MM.1S (cell line): ENCODE measurements around the gene NLGN1.

Experiments used
- DNase-seq: peaks from one replicate; pipeline ENCODE4 v3.0.0-alpha.2; 2015
- H2AFZ ChIP-seq: fragments of 300-600 bp; sonication (generic); 2 replicates; pipeline ENCODE4 v1.6.0; 2016; ENCODE audit warnings: antibody characterized with exemption, low read length
- H3F3A ChIP-seq: fragments of 300-600 bp; sonication (generic); 2 replicates; pipeline ENCODE4 v1.6.1; 2016; ENCODE audit warnings: mild to moderate bottlenecking, antibody characterized with exemption, low read length, moderate library complexity, mixed read lengths; ENCODE audit not compliant: insufficient read depth
- H3K27ac ChIP-seq: fragments of 300-600 bp; sonication (generic); 2 replicates; pipeline ENCODE4 v1.5.1; 2016; ENCODE audit warnings: mild to moderate bottlenecking, low read length
- H3K27me3 ChIP-seq: fragments of 300-600 bp; sonication (generic); replicated peaks from 2 replicates; pipeline ENCODE4 v1.6.0; 2016; ENCODE audit warnings: low read length; ENCODE audit not compliant: insufficient read depth
- H3K36me3 ChIP-seq: fragments of 300-600 bp; sonication (generic); replicated peaks from 2 replicates; pipeline ENCODE4 v1.6.1; 2016; ENCODE audit warnings: mild to moderate bottlenecking, low read length, mixed read lengths; ENCODE audit not compliant: insufficient read depth
- H3K4me1 ChIP-seq: fragments of 300-600 bp; sonication (generic); 2 replicates; pipeline ENCODE4 v1.6.1; 2016; ENCODE audit warnings: low read length, mixed read lengths
- H3K4me2 ChIP-seq: fragments of 300-600 bp; sonication (generic); 2 replicates; pipeline ENCODE4 v1.6.0; 2016; ENCODE audit warnings: low read depth, low read length
- H3K4me3 ChIP-seq: fragments of 300-600 bp; sonication (generic); 2 replicates; pipeline ENCODE4 v1.5.1; 2016; ENCODE audit warnings: low read length, mixed read lengths
- H3K79me2 ChIP-seq: fragments of 300-600 bp; sonication (generic); 2 replicates; pipeline ENCODE4 v1.6.1; 2016; ENCODE audit warnings: mixed run types, low read length, mixed read lengths
- H3K9ac ChIP-seq: fragments of 300-600 bp; sonication (generic); 2 replicates; pipeline ENCODE4 v1.6.1; 2016; ENCODE audit warnings: low read length, mixed read lengths
- H3K9me2 ChIP-seq: fragments of 300-600 bp; sonication (generic); replicated peaks from 2 replicates; pipeline ENCODE4 v1.6.1; 2016; ENCODE audit warnings: mild to moderate bottlenecking, low read length, mixed read lengths; ENCODE audit not compliant: insufficient read depth
- H3K9me3 ChIP-seq: fragments of 300-600 bp; sonication (generic); replicated peaks from 2 replicates; pipeline ENCODE4 v1.6.1; 2016; ENCODE audit warnings: mild to moderate bottlenecking, low read length, mixed read lengths; ENCODE audit not compliant: insufficient read depth
- H4K20me1 ChIP-seq: fragments of 300-600 bp; sonication (generic); 2 replicates; pipeline ENCODE4 v1.6.1; 2016; ENCODE audit warnings: mild to moderate bottlenecking, low read length, moderate library complexity, mixed read lengths; ENCODE audit not compliant: insufficient read depth
- EZH2 ChIP-seq: fragments of 300-600 bp; sonication (generic); optimal IDR thresholded peaks from 2 replicates; pipeline ENCODE3; 2017; ENCODE audit warnings: low read depth, mild to moderate bottlenecking, antibody characterized with exemption, low read length, mixed read lengths
- EZH2phosphoT487 ChIP-seq: fragments of 300-600 bp; sonication (generic); IDR thresholded peaks from 2 replicates; pipeline ENCODE4 v1.6.1; 2018; ENCODE audit warnings: antibody characterized with exemption, low read length
- TF ChIP-seq, protein P1 (sequence below): fragments of 300-600 bp; sonication (generic); IDR thresholded peaks from 2 replicates; pipeline ENCODE4 v1.5.1; 2016; ENCODE audit warnings: antibody characterized with exemption, low read length, mixed read lengths

The NLGN1 gene

GRCh38 chr3:173399044-173399443, 1.5 kb downstream of the NLGN1 start:
- H3K27ac ChIP-seq = no peak overlapping the region

DNA sequence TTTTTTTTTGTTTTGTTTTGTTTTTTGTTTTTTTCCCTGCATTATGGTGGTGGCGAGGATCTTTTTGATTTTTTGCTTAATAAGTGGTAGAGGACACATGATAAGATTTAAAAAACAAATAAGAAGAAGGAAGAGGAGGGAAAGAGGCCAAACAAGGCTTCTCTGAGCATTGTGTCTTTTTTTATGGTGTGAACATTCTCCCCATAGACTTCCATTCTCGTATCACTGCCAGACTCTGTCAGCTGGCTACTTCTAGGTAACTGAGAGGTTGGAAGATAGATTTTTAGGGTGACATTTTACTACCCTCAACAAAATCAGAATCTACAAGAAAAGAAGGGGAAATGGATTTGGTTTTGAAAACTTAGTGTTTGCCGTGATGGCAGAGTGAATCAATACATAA, 3.8 kb downstream of the NLGN1 start:
- H3K4me2 ChIP-seq = no peak overlapping the region
- TF ChIP-seq, protein P1, sequence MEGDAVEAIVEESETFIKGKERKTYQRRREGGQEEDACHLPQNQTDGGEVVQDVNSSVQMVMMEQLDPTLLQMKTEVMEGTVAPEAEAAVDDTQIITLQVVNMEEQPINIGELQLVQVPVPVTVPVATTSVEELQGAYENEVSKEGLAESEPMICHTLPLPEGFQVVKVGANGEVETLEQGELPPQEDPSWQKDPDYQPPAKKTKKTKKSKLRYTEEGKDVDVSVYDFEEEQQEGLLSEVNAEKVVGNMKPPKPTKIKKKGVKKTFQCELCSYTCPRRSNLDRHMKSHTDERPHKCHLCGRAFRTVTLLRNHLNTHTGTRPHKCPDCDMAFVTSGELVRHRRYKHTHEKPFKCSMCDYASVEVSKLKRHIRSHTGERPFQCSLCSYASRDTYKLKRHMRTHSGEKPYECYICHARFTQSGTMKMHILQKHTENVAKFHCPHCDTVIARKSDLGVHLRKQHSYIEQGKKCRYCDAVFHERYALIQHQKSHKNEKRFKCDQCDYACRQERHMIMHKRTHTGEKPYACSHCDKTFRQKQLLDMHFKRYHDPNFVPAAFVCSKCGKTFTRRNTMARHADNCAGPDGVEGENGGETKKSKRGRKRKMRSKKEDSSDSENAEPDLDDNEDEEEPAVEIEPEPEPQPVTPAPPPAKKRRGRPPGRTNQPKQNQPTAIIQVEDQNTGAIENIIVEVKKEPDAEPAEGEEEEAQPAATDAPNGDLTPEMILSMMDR = no peak
- no peak for TF ChIP-seq EZH2phosphoT487
- TF ChIP-seq EZH2 = no peak

More at GRCh38 chr3:173399044-173399443, 1.5 kb downstream of the NLGN1 start:
- peaks cover 39% of the 10 kb centered on the region for H3F3A ChIP-seq
- no peaks in the 10 kb centered on the region for H3K79me2 ChIP-seq
- H3K9ac ChIP-seq = no peak overlapping the region
- no peak for DNase-seq
- no peak overlapping the region for H3K4me3 ChIP-seq
- no peaks in the 10 kb centered on the region for H3K9me3 ChIP-seq
- H2AFZ ChIP-seq = no peak overlapping the region
- H3K27me3 ChIP-seq = no peaks in the 10 kb centered on the region
- H3K36me3 ChIP-seq = no peaks in the 10 kb centered on the region
- no peak overlapping the region for H3K4me2 ChIP-seq
- H3K9me2 ChIP-seq = no peaks in the 10 kb centered on the region
- TF ChIP-seq EZH2 (no peak), EZH2phosphoT487 (no peak)
- TF ChIP-seq, protein P1 = no peak
- peaks cover 12% of the 10 kb centered on the region for H3K4me1 ChIP-seq
- no peaks in the 10 kb centered on the region for H4K20me1 ChIP-seq

DNA sequence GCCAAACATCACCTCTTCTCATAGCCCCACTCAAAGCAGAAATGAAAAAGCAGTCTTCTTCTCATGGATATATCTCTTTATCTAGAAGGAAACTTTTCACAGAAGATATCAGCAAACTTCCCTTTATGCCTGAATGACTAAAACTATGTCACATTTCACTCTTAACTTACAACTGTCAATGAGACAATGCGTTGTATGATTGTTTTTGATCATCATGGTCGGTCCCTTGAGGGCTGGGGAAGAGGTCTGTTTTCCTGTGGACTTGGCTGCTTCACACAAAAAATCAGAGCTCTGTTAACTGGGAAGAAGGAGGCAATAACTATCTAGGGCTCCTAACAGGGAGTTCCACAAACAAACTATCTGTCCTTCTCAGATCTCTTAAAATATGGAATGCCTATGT, 5.1 kb downstream of the NLGN1 start:
- no peak overlapping the region for H3K9ac ChIP-seq
- H3K27ac ChIP-seq = no peak overlapping the region
- H3F3A ChIP-seq = peaks cover 7% of the 10 kb centered on the region; the same call in 1 of the 2 replicates
- TF ChIP-seq EZH2 (no peak), EZH2phosphoT487 (no peak)
- TF ChIP-seq, protein P1 = no peak
- H3K36me3 ChIP-seq = no peaks in the 10 kb centered on the region
- H4K20me1 ChIP-seq = no peaks in the 10 kb centered on the region
- H3K4me3 ChIP-seq = no peak overlapping the region
- no peak overlapping the region for H3K4me2 ChIP-seq
- no peak overlapping the region for H2AFZ ChIP-seq
- no peaks in the 10 kb centered on the region for H3K9me3 ChIP-seq
- DNase-seq = no peak
- no peaks in the 10 kb centered on the region for H3K79me2 ChIP-seq
- no peaks in the 10 kb centered on the region for H3K9me2 ChIP-seq
- H3K4me1 ChIP-seq = peaks cover 6% of the 10 kb centered on the region
- no peaks in the 10 kb centered on the region for H3K27me3 ChIP-seq

More for the DNA sequence above, 3.8 kb downstream of the NLGN1 start:
- no peaks in the 10 kb centered on the region for H3K36me3 ChIP-seq
- H3K79me2 ChIP-seq = no peaks in the 10 kb centered on the region
- no peak overlapping the region for H3K4me3 ChIP-seq
- H3K27ac ChIP-seq = no peak overlapping the region
- no peaks in the 10 kb centered on the region for H3K27me3 ChIP-seq
- DNase-seq = no peak
- H3K9me3 ChIP-seq = no peaks in the 10 kb centered on the region
- peaks cover 17% of the 10 kb centered on the region for H3F3A ChIP-seq
- no peak overlapping the region for H2AFZ ChIP-seq
- no peak overlapping the region for H3K9ac ChIP-seq
- no peaks in the 10 kb centered on the region for H3K9me2 ChIP-seq
- H3K4me1 ChIP-seq = peaks cover 6% of the 10 kb centered on the region
- no peaks in the 10 kb centered on the region for H4K20me1 ChIP-seq
